ENCODE data around the gene SDK1.

Gene SDK1

DNA sequence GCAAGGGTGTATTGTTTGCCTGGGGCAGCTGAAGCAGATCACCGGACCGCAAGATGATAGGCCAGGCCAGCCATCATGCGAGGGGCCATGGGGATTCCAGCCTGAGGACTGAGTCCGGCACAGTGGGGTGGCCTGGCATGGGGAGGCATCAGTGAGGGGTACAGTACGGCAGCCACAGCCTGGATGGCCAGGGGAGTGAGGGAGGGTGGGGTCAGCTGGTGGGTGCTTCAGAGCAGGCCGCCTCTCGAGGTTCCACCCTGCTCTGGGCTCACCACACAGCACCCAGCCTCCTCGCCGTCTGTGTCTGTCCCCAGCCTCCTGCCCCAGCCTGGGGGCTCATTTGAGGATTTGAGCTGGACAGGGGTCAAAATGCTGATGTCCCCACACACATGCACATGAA is 872.6 kb downstream of the SDK1 start:
- DNase-seq (ENCODE audit: extremely low read depth, low read depth), result no peak
- TF ChIP-seq, protein P1, sequence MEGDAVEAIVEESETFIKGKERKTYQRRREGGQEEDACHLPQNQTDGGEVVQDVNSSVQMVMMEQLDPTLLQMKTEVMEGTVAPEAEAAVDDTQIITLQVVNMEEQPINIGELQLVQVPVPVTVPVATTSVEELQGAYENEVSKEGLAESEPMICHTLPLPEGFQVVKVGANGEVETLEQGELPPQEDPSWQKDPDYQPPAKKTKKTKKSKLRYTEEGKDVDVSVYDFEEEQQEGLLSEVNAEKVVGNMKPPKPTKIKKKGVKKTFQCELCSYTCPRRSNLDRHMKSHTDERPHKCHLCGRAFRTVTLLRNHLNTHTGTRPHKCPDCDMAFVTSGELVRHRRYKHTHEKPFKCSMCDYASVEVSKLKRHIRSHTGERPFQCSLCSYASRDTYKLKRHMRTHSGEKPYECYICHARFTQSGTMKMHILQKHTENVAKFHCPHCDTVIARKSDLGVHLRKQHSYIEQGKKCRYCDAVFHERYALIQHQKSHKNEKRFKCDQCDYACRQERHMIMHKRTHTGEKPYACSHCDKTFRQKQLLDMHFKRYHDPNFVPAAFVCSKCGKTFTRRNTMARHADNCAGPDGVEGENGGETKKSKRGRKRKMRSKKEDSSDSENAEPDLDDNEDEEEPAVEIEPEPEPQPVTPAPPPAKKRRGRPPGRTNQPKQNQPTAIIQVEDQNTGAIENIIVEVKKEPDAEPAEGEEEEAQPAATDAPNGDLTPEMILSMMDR (IDR thresholded peaks at IDR 0.05; ENCODE audit: low read depth, low read length), result no peak

DNA sequence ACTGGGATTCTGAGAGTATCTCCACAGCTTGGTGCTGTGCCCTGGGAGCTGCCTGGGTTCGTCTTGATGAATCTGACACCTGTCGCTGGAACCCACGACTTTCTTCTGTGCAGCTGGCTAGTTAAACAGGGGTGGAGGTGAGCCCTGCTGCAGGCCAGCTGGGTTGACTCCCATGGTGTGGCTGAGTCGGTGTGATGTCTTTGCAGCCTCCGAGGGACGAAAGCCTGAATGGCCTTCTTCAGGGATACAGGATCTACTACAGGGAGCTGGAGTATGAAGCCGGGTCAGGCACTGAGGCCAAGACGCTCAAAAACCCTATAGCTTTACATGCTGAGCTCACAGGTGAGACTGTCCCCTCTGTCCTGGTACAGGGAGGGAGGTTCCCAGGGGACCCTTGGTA is 873.0 kb downstream of the SDK1 start:
- TF ChIP-seq, protein P1 (IDR thresholded peaks at IDR 0.05; ENCODE audit: low read depth, low read length), result no peak
- DNase-seq (ENCODE audit: extremely low read depth, low read depth), result no peak

DNA sequence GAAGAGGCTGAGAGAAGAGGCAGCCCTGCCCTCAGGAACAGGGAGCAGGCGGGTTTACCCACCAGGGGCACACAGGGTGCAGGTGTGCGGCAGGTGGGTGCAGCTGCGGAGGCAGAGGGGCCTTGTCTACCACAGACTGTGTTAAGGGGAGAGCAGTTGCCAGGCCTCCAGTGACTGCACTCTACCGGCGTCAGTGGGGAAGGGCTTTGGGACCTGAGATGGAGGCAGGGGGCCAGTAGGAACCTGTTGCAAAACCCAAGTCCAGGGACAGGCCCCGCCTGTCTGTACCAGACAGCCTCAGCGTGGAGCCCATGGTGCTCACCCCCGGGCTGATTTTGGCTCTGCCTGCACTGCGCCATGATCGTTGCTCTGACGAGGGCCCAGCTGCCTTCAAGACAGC is 873.4 kb downstream of the SDK1 start:
- TF ChIP-seq, protein P1 (IDR thresholded peaks at IDR 0.05; ENCODE audit: low read depth, low read length), result no peak
- DNase-seq (ENCODE audit: extremely low read depth, low read depth), result no peak

DNA sequence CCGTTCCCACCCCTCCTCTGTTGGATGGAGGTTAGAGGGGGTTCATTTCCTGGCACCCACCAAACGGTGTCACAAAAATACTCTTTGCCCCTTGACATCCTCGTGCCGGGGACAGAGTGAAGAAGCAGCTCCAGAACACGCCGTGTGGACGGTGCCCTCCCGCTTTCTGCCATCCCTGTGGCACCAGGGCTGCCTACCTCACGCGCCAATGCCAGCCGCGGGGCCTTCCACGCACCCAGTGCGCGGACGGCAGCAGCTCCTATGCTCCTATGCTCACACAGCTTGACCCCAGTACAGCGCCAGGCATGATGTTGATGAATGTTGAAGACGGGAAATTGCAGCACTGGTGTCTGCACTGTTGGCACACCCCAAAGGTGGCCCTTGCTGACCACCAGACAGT is 873.8 kb downstream of the SDK1 start:
- no peak for DNase-seq (ENCODE audit: extremely low read depth, low read depth)
- TF ChIP-seq, protein P1 (IDR thresholded peaks at IDR 0.05; ENCODE audit: low read depth, low read length), result no peak

DNA sequence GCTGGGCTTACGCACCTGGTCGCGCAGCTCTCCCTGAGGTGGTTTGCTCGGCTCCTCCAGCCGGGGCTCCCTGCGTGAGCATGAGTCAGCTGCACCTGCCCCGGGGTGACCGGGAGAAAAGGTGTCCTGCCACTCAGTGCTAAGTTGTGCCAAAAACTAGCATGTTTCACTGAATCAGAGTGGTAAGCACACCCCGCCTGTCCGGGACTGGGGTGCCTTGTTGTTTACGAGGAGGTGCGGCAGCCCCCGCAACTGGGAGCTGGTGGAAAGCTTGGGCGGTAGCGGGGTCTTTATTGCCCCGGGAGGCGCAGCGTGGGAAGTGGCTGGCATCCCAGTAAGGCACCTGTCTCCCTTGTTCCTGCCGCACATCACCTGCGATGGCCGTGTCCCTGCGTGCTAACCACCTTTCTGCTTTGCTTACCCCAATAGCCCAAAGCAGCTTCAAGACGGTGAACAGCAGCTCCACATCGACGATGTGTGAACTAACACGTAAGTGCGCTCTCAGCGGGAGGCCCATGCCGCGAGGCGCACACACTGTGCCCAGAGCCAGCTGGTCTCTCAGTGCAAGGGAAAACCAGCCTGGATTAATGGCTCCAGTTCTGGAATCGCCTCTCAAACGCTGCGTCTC is 874.4 kb downstream of the SDK1 start:
- TF ChIP-seq, protein P1 (IDR thresholded peaks at IDR 0.05; ENCODE audit: low read depth, low read length), result no peak
- DNase-seq (ENCODE audit: extremely low read depth, low read depth), result no peak

DNA sequence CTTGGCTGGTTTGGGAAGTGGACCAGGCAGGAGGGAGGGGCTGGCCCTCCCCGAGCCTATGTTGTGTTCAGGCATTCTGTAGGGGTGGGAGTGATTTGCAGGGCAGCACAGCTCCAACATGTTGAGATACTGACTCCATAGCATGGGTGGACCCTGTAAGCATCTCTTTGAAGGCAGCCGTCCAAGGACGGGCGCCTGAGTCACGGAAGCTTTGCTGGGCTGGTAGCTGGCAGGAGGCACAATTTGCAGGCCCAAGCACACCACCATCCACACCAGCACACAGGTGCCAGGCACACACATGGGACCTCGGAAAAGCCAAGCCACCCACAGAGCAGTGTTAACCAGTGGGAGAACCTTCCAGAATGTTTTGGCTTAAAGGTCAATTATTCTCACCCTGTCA is 875.9 kb downstream of the SDK1 start:
- DNase-seq (ENCODE audit: extremely low read depth, low read depth), result no peak
- TF ChIP-seq, protein P1 (IDR thresholded peaks at IDR 0.05; ENCODE audit: low read depth, low read length), result no peak

DNA sequence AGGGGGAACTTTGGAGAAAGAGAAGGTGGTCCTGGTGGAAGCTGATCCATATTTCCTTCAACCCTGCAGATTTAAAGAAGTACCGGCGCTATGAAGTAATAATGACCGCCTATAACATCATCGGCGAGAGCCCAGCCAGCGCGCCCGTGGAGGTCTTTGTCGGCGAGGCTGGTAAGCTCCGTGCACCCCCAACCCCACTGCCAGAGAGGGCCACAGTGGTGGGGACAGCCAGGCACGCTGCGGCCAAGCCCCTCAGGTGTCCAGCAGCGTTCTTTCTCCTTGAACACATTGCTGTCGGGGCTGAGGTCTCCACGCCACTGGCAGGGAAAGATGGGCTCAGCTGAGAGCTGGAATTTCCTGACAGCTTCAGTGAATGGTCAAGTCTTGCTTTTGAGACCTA is 877.4 kb downstream of the SDK1 start:
- TF ChIP-seq, protein P1 (IDR thresholded peaks at IDR 0.05; ENCODE audit: low read depth, low read length), result no peak
- no peak for DNase-seq (ENCODE audit: extremely low read depth, low read depth)
